TTC549 (cell line): ENCODE results near the gene TMCO1.
"Not testable (repeated sequence)": the region's sequence is repeated elsewhere in the genome, so short reads cannot be mapped to it uniquely, and the experiment has no call there.

ENCODE experiments used
- FAIRE-seq: peaks from 2 replicates; lab custom pipeline; 2012; peaks lifted over from hg19 to GRCh38; lab: Jason Lieb, UNC

Gene TMCO1

GRCh38 chr1:165747632-165748447, 20.8 kb downstream of the TMCO1 start:
- FAIRE-seq, result no peak

- not testable (repeated sequence) for FAIRE-seq
Measured at GRCh38 chr1:165744913-165745312, 23.8 kb downstream of the TMCO1 start.

- FAIRE-seq, result no peak
Measured at GRCh38 chr1:165742194-165742593, 26.5 kb downstream of the TMCO1 start.

- no peak for FAIRE-seq
Measured at GRCh38 chr1:165738794-165739193, 29.9 kb downstream of the TMCO1 start.

DNA sequence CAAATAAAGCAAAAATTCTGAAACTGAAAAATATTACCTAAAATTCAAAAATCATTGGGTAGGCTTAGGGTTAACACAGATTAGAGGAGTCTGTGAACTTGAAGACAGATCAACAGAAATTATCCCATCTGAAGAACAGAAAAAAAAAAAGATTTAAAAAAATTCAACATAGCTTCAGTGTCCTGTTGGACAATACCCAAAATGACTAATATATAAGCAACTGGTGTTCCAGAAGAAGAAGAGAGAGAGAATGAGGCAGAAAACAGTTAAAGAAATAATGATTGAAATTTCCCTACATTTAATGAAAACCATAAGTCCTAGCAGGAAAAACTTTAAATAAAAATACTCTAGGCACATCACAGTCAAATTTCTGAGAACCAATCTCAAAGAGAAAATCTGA, 31.5 kb downstream of the TMCO1 start:
- peak; percentile 64 for FAIRE-seq

- FAIRE-seq, result no peak
Measured at GRCh38 chr1:165734906-165735305, 33.8 kb downstream of the TMCO1 start.

- peak; percentile 56 for FAIRE-seq
Measured at GRCh38 chr1:165726841-165727240, 41.8 kb downstream of the TMCO1 start.

DNA sequence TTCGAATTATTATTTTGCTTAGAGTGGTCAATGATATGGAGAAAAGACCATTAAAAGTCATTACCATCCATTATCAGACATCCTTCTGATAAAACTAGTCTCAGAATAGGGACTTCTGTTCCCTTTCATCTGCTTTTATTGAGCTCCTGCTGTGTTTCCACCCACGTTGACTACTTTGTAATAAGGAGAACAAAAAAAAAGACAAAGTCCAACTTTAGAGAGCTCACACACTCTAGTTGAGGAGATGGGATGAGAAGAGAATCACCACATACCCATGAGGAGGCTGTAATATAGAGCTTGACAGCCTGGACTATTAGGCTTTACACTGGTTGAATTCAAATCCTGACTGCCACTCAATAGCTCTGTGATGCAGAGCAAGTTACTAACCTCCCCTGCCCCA, 42.5 kb downstream of the TMCO1 start:
- FAIRE-seq, result no peak

GRCh38 chr1:165717918-165718515, 50.7 kb downstream of the TMCO1 start:
- FAIRE-seq, result peak; percentile 96

- not testable (repeated sequence) for FAIRE-seq
Measured at GRCh38 chr1:165716265-165717051, 52.2 kb downstream of the TMCO1 start.

DNA sequence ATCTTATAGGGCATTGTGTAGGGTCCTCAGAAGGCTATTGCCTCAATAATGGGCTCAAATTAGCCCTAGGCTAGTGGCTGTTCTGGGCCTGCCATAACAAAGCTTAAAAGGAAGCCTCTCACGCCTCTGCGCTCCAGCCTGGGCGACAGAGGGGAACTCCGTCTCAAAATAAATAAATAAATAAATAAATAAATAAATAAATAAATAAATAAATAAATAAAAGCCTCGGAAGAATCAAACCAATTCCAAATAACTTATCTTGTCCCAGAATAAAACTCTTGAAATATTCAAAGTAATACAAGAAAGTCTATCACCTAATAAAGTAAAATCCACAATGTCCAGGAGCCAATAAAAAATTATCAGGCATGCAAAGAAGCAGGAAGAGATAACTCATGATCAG, 55.9 kb downstream of the TMCO1 start:
- no peak for FAIRE-seq

- no peak for FAIRE-seq
Measured at GRCh38 chr1:165707984-165708706, 60.5 kb downstream of the TMCO1 start.

GRCh38 chr1:165703648-165704047, 65.0 kb downstream of the TMCO1 start:
- no peak for FAIRE-seq

DNA sequence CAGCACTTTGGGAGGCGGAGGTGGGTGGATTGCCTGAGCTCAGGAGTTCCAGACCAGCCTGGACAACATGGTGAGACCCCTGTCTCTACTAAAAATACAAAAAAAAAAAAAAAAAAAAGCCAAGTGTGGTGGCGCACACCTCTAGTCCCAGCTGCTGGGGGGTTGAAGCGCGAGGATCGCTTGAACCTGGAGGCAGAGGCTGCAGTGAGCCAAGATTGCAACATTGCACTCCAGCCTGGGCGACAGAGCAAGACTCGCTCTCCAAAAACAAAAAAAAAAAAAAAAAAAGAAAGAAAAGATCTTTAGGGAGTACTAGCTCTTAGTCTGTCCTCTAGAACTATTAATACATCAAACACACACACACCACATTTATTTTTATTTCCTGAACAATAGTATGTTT, 66.7 kb downstream of the TMCO1 start:
- FAIRE-seq, result not testable (repeated sequence)

DNA sequence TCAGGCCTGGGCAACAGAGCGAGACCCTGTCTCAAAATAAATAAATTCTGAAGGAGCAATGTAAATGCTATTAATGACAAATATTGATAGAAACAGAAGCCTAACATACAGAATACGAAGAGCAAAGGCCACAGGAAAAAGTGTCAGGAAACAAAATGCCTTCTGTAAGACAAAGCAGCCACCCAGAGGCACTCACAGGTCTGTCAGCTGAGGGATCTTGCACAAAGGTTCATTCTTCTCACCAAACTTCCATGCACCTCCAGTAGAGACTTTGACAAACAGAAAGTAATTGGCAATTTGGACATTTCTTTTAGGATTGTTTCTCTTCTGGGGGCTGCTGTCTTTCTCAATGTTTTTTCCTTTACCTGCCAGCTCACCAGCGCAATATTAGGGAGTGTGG, 69.1 kb downstream of the TMCO1 start:
- FAIRE-seq, result no peak

GRCh38 chr1:165698761-165699052, 70.0 kb downstream of the TMCO1 start:
- FAIRE-seq, result no peak

DNA sequence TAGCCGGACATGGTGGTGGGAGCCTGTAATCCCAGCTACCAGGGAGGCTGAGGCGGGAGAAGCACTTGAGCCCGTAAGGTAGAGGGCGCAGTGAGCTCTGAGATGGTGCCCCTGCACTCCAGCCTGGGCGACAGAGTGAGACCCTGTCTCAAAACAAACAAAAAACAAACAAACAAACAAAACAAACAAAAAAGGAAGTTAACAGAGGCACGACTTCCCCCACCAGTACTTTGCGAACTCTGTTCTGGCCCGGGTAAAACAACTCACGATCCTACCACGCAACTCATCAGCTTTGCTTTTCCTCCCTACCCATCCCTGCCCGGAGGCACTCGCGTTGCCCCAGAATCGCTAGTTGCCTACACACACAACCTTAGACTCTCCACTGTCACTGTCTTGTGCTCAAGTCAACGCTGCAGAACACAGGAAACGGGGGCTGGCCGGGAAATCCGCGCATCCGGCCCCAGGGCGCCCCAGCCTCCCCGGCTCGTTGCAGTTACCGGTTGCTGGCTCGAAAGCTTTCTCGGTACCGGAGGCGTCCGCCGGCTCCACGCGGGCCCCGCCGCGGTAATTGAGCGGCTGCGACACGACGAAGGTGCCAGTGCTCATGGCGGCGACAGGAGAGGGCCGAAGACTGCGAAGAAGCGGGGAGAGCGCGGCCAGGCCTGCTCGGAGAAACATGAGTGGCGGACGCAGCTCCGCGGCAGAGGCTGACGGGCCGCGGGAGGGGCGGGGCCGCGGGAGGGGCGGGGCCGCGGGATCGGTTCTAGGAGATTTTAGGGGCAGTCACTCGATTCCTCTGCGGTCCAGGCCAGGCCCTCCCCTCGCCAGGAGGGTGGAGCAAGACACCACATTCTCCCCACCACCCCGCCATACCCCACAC, 70.5 kb downstream of the TMCO1 start, which contains the start of gene ALDH9A1:
Gene ALDH9A1, minus strand, starts transcription at position 682 of the 880 bp plus-strand sequence. Its CDS starts 4 bp downstream, at position 678.
- FAIRE-seq, result peak; percentile 51

- no peak for FAIRE-seq
Measured at GRCh38 chr1:165697491-165697880, 71.2 kb downstream of the TMCO1 start.

- no peak for FAIRE-seq
Measured at GRCh38 chr1:165696625-165697100, 72.0 kb downstream of the TMCO1 start.

- no peak for FAIRE-seq
Measured at GRCh38 chr1:165695031-165695430, 73.6 kb downstream of the TMCO1 start.

DNA sequence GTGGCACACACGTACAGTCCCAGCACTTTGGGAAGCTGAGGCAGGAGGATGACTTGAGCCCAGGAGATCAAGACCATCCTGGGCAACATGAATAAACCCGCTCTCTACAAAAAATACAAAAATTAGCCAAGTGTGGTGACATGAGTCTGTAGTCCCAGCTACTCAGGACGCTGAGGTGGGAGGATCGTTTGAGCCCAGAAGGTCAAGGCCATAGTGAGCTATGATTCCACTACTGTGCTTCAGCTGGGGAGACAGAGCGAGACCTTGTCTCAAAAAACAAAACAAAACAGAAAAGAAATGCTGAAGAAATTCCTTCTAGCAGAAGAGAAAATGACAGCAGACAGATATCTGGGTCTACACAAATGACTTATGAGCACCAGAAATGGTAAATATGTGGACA, 80.6 kb downstream of the TMCO1 start:
- FAIRE-seq, result no peak
